HK-2 (cell line): Measurements from ENCODE around the gene MUS81.
A peak's percentile ranks its signal among the peaks of the same experiment; 100 is the strongest.
"Not testable (repeated sequence)": the region's sequence is repeated elsewhere in the genome, so short reads cannot be mapped to it uniquely, and the experiment has no call there.

ENCODE experiments used
- DNase-seq: peaks from one replicate; pipeline ENCODE4 v3.0.0-alpha.2; 2018; ENCODE audit not compliant: unreplicated experiment

The MUS81 gene

GRCh38 chr11:65873318-65874156, 13.3 kb downstream of the MUS81 start:
- peak; percentile 91 for DNase-seq

- no peak for DNase-seq
Observed at GRCh38 chr11:65879617-65880016, 19.4 kb downstream of the MUS81 start, which contains the start of gene CTSW. TSS of gene CTSW (plus strand) at chr11:65879837. CDS start at chr11:65879855, 18 bp downstream.

GRCh38 chr11:65880027-65880426, 19.8 kb downstream of the MUS81 start:
- no peak for DNase-seq

DNA sequence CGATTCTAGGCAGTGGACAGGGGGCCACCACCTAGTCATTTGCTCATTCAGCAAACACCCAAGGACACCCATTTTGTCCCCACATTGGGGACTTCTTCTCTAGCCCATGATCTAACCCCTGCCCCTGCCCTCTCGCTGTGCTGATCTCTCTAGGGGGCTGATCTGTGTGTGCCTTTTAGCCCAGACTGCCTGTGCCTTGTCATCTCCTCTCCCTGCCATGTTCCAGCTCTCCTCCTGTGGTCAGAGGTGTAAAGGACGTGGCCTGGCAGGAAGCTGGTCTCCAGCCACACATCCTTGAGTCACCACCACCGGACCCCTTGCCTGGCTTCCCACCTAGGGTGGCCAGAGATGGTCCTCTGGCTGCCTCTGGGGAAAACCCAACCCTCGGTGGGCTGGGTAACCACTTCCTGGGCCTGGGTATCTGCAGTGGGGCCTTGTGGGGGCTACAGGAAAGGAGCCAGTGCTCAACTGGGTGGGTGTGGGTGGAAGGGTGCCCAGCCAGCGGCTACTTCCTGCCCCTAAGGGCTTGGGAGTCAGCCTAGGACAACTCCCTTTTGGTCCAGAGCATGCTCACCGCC, 20.7 kb downstream of the MUS81 start:
- no peak for DNase-seq

DNA sequence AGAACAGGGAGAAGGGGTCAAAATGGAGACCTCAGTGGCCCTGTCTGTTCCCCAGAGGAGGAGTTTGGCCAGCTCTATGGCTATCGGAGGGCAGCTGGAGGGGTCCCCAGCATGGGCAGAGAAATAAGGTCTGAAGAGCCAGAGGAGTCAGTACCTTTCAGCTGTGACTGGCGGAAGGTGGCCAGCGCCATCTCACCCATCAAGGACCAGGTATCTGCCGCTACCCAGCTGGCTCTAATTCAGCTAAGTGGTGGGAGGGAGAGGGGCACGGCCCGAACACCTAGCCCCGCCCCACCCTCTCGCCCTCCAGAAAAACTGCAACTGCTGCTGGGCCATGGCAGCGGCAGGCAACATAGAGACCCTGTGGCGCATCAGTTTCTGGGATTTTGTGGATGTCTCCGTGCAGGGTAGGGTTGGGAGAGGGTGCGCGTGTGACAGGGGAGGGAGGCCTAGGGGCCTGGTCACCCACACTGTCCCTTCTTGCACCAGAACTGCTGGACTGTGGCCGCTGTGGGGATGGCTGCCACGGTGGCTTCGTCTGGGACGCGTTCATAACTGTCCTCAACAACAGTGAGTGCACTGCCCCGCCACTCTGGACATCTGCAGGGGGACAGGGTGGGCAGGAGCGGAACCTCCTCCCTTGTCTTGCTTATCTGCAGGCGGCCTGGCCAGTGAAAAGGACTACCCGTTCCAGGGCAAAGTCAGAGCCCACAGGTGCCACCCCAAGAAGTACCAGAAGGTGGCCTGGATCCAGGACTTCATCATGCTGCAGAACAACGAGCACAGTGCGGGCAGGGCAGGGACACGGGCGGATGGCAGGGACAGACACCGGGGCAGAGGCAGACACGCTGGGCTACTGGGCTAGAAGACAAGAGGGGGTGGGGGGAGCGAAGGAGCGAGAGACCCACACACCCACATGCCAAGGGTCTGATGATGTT, 22.2 kb downstream of the MUS81 start:
- DNase-seq, result no peak

- no peak for DNase-seq
Observed at GRCh38 chr11:65883058-65883761, 23.0 kb downstream of the MUS81 start.

DNA sequence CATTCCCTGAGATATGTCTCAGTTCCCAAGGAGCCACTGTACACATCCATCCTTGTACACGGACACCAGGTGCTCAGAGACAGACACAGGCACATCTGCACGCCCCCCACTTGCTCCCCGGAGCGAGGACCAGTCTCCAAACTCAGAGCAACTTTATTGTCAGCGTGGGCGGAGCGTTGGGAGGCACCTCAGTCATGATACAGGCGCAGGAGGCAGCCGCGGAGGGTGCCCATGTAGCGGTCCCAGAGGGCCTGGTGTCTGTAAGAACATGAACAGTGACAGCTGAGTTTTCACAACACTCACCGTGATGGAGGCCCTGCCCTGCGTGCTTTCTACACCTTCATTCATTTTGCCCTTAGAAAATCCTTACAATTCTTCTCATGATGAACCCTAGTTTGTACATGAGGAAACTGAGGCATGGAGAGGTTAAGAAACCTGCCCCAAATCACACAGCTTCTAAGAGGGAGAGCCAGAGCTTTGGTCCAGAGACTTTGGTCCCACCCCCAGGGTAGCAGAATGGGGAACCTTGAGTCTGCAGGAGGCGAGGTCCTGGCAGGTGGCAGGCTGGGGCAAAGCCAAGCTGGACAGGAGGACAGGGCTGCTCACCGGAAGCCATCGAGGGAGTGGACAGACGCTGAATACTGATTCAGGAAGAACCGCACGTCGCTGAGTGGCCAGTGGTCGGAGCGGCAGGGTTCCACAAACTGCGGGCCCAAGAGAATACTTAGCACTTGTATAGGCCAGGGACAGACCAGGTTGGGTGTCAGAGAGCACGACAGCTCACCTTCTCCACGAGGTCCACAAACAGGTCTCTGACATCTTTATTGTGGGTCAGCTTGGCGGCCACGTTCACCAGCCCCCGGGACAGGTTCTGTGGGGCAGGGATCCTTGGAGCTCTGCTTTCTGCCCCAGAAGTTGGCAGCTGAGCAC, 23.8 kb downstream of the MUS81 start:
- no peak for DNase-seq

DNA sequence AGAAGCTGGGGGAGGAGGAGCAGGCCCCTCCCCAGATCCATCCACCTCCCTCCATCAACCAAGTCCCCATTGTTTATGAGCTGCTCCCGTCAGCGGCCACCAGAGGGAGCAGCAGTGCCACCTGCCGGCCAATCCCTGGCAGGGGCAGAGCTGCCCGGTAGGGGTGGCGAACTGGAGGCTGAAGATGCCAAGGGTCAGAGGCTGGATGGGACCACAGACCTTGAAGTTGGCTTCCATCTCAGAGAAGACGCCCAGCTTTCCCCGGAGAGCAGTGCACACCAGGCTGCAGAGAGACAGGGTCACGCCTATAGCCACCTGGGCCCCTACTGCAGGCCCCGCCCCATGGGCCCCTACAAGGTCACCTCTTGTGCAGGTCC, 24.5 kb downstream of the MUS81 start:
- DNase-seq, result peak; percentile 73

DNA sequence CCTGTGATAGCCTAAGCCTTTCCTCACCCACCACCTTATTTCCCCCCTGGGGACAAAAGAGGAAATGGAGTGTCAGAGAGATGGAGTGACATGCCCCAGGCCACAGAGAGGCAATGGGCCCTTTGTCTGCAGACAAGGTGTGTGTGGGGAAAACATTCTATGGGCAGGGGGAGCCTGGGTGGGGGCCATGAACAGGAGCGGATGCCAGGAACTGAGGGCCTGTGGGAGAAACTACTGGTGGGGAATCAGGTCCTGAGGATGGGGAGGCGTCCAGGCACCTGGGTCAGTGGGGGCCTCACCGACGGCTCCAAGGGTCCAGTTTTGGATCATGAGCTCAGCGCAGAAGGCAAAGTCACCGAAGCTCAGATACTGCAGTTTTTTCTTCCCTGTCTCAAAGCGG, 25.0 kb downstream of the MUS81 start:
- DNase-seq, result no peak

DNA sequence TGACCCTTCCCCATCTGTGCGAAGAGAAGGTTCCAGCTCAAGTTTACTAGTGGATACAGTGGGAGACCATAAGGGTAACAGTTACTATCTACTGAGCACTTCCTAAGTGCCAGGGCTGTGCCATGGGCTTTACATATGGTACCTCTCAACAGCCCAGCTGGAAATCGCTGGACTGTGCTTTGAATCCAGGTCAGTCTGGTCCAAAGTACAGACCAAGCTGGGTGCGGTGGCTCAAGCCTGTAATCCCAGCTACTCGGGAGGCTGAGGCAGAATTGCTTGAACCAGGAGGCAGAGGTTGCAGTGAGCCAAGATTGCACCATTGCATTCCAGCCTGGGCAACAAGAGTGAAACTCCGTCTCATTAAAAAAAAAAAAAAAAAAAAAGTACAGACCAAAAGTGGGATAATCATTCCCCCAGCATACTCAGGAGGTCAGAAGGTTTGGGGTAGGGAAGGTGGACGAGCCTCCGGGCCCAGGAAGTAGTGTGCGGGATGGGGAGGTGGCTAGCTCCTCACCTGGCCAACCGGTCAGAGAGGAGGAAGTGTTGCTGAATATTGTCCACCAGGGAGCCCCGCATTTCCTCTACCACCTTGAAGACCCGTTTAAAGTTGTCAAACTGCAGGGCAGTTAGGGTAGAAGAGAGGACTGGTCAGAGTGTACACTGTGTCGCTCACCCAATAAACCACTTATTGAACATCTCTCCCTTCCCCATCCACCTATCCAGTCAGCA, 25.7 kb downstream of the MUS81 start:
- no peak for DNase-seq

GRCh38 chr11:65886826-65887722, 26.8 kb downstream of the MUS81 start:
- DNase-seq, result no peak

- no peak for DNase-seq
Observed at GRCh38 chr11:65887723-65888162, 27.5 kb downstream of the MUS81 start.

DNA sequence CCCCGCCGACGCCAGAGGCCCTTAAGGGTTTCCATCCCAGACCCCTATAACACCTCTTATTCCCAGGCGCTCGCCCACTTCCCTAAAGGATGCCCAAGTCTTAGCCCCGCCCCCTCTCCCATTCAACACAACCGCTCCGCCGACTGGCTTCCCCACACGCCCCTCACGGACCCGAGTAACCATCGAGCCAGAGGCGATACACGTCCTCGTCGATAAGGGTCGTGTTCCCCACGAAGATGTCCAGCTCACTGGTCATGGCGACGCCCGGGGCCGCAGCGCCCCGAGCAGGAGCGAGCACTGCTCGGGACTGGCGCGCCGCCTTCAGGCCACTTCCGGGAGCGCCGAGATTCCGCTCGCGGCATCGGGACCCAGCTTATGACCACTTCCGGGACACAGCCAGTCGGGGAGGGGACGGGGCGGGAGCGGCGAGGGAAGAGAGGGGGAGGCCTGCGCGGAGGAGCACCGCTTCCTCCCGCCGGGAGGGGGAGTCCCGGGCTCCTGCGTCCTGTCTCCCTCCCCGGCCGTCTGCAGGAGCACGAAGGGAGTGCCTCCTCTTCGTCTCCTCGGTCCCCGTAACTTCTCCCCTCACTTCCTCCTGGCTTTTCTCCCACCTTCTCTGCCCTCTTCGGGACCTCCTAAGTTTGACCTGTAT, 28.1 kb downstream of the MUS81 start, which contains the start of gene FIBP:
TSS of gene FIBP (minus strand) at position 309 of the 652 bp plus-strand sequence. CDS start at position 256, 53 bp downstream.
- peak; percentile 93 for DNase-seq

DNA sequence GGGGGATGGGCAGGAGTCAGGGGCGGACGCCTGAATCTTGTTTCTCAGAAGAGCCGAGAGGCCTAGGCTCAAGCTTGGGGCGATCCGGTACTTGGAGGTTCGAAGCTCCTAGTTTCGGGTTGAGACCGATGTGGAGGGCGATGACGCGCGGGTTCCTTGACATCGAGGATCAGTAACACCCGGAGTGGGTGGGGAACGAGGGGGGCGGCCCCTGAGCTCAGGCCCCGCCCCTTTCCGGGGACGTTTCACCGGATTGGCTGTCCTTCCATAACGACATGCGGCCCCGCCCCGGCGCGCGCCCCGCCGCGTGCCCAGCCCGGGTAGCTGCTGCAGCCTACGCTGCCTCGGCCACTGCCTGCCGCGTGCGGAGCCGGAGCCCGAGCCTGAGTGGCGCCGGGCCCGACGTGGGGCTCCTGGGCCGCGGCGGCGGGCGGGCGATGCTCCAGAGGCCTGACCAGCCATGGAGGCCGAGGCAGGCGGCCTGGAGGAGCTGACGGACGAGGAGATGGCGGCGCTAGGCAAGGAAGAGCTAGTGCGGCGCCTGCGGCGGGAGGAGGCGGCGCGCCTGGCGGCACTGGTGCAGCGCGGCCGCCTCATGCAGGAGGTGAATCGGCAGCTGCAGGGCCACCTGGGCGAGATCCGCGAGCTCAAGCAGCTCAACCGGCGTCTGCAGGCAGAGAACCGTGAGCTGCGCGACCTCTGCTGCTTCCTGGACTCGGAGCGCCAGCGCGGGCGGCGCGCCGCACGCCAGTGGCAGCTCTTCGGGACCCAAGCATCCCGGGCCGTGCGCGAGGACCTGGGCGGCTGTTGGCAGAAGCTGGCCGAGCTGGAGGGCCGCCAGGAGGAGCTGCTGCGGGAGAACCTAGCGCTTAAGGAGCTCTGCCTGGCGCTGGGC, 30.3 kb downstream of the MUS81 start, which contains the start of gene CCDC85B:
TSS of gene CCDC85B (plus strand) at position 350 of the 895 bp plus-strand sequence. CDS start at position 461, 111 bp downstream.
- DNase-seq, result peak; percentile 92

- peak; percentile 77 for DNase-seq
Observed at GRCh38 chr11:65891219-65892136, 31.2 kb downstream of the MUS81 start.

DNA sequence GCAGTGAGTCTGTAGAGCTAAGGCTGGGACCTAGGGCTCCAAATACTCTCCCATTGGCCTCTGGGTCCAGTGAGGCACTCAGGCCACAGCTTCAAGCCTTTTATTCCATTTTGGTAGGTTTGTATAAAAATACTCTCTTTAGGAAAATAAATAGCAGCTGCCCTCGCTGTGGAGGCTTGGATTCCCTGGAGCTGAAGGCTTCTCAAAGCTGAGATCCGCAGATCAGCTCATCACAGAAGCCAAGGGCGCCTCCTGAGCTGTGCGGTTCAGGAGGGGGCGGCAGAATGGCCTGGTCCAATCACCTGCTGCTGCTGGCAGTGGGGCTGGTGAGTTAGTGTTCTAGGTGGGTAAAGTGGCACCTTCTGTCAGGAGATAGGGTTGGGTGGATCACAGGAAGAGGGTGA, 31.9 kb downstream of the MUS81 start:
- DNase-seq, result not testable (repeated sequence)
